Pancreas (tissue), 10 donors: ENCODE measurements around the gene RNU2-1. TPM values are rescaled to one million over a fixed set of nuclear protein-coding genes. Genes with fewer than 3 reads are reported as not detected.
"Not testable (repeated sequence)": the region's sequence is repeated elsewhere in the genome, so short reads cannot be mapped to it uniquely, and the experiment has no call there.

Source experiments
- ATAC-seq, 4 donors: fragments of 200-7000 bp; cut with Tn5 transposase; one replicate each; pipeline versions ENCODE4 v1.8.0 to v1.9.1; 2020; ENCODE audit warnings: mild to moderate bottlenecking in 4 of 4, moderate library complexity in 4 of 4
- DNase-seq, 6 donors: peaks; one replicate each; pipeline ENCODE4 v3.0.0-alpha.2; 2020
- FAIRE-seq: peaks from 2 replicates; lab custom pipeline; 2012; peaks lifted over from hg19 to GRCh38; lab: Jason Lieb, UNC
- H3K27ac ChIP-seq, 4 donors: fragments of 200-600 bp; sonication (generic); 1 replicate in 3 of 4; 2 replicates in 1 of 4; pipeline versions ENCODE4 v1.5.0 to v1.8.0; 2020
- H3K27me3 ChIP-seq, 4 donors: fragments of 200-600 bp; one replicate each; pipeline ENCODE4 v1.8.0; 2021
- H3K36me3 ChIP-seq, 3 donors: fragments of 200-600 bp; sonication (generic) in 1 of 3; one replicate each; pipeline versions ENCODE4 v1.5.0 to v1.8.0; 2020 to 2021
- H3K4me1 ChIP-seq, 3 donors: fragments of 200-600 bp; one replicate each; pipeline ENCODE4 v1.8.0; 2021
- H3K4me3 ChIP-seq, 4 donors: fragments of 200-600 bp; sonication (generic) in 2 of 4; one replicate each; pipeline versions ENCODE4 v1.5.0 to v1.8.0; 2020 to 2021
- H3K9me3 ChIP-seq, 4 donors: fragments of 200-600 bp; one replicate each; pipeline ENCODE4 v1.8.0; 2021
- WGBS, 2 donors: extraction: QIAGEN DNeasy Blood & Tissue Kit; methylation state at CpG; one replicate each; pipeline ENCODE4 v1.1.7; 2013; 5-methylcytosine and 5-hydroxymethylcytosine counted together
- intact Hi-C, 3 donors: fragments of 100-400 bp; cut with DNase I; formaldehyde crosslinking; loops; one replicate each; pipeline versions ENCODE4 v1.11.1 to v1.14.2; 2022
- polyA plus RNA-seq, 2 donors: library from polyadenylated mRNA; stranded (reverse); fragments of 200-250 nt; gene quantifications; one replicate each; pipeline ENCODE4 v1.2.3, GENCODE V29; 2013
- total RNA-seq, 6 donors: library from RNA; stranded (reverse); fragmentation: NEBNext Ultra II Directional in 4 of 6; extraction: Animal tissue kit (Norgen Biotek cat#: 25700) in 4 of 6; gene quantifications; one replicate each; pipeline versions ENCODE4 v1.2.1 to v1.2.4, GENCODE V29; 2021 to 2023
- TF ChIP-seq, protein P1 (sequence below), 4 donors: fragments of 200-600 bp; sonication (generic) in 3 of 4; IDR thresholded peaks; one replicate each; pipeline versions ENCODE4 v1.5.0 to v1.8.0; 2021; ENCODE audit warnings: antibody characterized with exemption in 4 of 4
- donor health status: healthy with polysubstance abuse.
- donor health status: DM: no; HTN: no; CAD: no; lungs with moderate emphysema.
- donor health status: DM: no; HTN: no; CAD: no.
- donor health status: control.
- donor health status: control.
- donor health status: Bipolar disorder and iron deficiency.
- donor health status: DM: yes; HTN: yes; CAD: no.
- donor health status: DM: no; HTN: no; CAD: no.
- donor health status: DM: no; HTN: no; CAD: no.
- donor health status: DM: yes; HTN: yes; CAD: no.

RNU2-1 gene
- total and polyA plus RNA-seq, 8 donors, result 653 to 5,015 (median 2,487) TPM; not detected in 2

- peak in 1 of 4 donors; percentile 25 for ATAC-seq
- intact Hi-C loops, FAIRE-seq: not testable (repeated sequence)
Observed at GRCh38 chr17:43228020-43228782, 5.6 kb downstream of the RNU2-1 start, which contains the start of gene CCDC200. Gene CCDC200, minus strand, starts transcription at chr17:43228623. Its CDS starts 69 bp downstream, at chr17:43228554.

DNA sequence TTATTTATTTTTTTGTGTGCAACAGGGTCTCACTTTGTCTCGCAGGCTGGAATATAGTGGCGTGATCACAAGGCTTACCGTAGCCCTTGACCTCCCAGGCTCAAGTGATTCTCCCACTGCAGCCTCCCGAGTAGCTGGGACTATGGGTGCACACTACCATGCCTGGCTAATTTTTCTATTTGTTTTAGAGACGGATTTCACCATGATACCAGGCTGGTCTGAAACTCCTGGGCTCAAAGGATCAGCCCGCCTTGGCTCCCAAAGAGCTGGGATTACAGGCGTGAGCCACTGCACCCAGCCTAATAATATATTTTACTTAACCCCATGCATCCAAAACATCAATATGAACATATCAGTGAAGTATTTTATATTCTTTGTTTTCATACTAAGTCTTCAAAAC, 7.4 kb downstream of the RNU2-1 start:
- DNase-seq, result no peak
- WGBS, 2 donors, result 94 to 96% methylated on average over 7 of the region's 7 CpGs
- FAIRE-seq, result no peak
- Histone ChIP-seq H3K4me3 (no peak overlapping the region), H3K36me3 (no peaks in the 10 kb centered on the region), H3K27me3 (no peaks in the 10 kb centered on the region), H3K27ac (no peak overlapping the region), H3K4me1 (no peaks in the 10 kb centered on the region), H3K9me3 (no peaks in the 10 kb centered on the region)
- intact Hi-C loops, result no loop called here
- TF ChIP-seq, protein P1, sequence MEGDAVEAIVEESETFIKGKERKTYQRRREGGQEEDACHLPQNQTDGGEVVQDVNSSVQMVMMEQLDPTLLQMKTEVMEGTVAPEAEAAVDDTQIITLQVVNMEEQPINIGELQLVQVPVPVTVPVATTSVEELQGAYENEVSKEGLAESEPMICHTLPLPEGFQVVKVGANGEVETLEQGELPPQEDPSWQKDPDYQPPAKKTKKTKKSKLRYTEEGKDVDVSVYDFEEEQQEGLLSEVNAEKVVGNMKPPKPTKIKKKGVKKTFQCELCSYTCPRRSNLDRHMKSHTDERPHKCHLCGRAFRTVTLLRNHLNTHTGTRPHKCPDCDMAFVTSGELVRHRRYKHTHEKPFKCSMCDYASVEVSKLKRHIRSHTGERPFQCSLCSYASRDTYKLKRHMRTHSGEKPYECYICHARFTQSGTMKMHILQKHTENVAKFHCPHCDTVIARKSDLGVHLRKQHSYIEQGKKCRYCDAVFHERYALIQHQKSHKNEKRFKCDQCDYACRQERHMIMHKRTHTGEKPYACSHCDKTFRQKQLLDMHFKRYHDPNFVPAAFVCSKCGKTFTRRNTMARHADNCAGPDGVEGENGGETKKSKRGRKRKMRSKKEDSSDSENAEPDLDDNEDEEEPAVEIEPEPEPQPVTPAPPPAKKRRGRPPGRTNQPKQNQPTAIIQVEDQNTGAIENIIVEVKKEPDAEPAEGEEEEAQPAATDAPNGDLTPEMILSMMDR (IDR thresholded peaks at IDR 0.05), result no peak
- no peak for ATAC-seq

More at GRCh38 chr17:43228020-43228782, 5.6 kb downstream of the RNU2-1 start, which contains the start of gene CCDC200:
- H3K4me3 ChIP-seq, H3K27ac ChIP-seq, H3K4me1 ChIP-seq, DNase-seq, H3K27me3 ChIP-seq, H3K36me3 ChIP-seq, H3K9me3 ChIP-seq: not testable (repeated sequence)
- WGBS, 2 donors, result no CpG with 5 or more reads among the region's 7 CpGs

DNA sequence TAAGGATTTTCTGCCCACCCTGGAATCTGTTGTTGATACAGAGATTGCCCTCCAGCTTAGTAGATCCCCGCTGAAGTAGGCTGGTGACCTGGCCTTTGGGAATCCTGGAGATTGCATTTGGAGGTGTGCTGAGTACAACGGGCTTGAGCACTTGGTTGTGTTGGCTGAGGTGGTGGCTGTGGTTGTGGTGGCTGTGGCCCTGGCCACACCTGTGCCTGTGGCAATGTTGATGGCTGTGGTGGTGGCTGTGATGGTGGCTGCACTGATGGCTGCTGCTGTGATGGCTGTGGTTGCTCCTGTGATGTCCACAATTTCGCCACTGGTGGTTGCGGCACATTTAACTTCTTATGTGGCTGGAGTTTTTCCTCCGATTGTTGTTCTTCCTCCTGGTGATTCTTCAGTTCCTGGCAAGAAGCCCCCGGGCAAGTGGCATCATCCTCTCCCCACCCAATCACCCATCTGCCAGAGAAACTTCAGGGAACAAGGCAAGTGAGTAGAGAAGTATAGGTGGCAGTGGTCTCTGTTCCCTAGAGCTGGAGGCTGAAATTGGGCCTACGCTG, 9.6 kb downstream of the RNU2-1 start:
- WGBS, 2 donors, result 89 to 94% methylated on average over 7 of the region's 7 CpGs
- DNase-seq, result peak in 1 of 6 donors; percentile 2
- no peak for FAIRE-seq
- H3K36me3 ChIP-seq, result no peaks in the 10 kb centered on the region
- intact Hi-C loops, result loop anchor here in 1 of 3 donors (5.0 kb wide), 1 partner anchor 93 kb away; no protein-coding TSS in a partner anchor
- TF ChIP-seq, protein P1 (IDR thresholded peaks at IDR 0.05), result no peak
- no peak overlapping the region for H3K4me3 ChIP-seq
- no peaks in the 10 kb centered on the region for H3K9me3 ChIP-seq
- no peak for ATAC-seq
- H3K4me1 ChIP-seq, result no peaks in the 10 kb centered on the region
- H3K27ac ChIP-seq, result no peak overlapping the region
- no peaks in the 10 kb centered on the region for H3K27me3 ChIP-seq

DNA sequence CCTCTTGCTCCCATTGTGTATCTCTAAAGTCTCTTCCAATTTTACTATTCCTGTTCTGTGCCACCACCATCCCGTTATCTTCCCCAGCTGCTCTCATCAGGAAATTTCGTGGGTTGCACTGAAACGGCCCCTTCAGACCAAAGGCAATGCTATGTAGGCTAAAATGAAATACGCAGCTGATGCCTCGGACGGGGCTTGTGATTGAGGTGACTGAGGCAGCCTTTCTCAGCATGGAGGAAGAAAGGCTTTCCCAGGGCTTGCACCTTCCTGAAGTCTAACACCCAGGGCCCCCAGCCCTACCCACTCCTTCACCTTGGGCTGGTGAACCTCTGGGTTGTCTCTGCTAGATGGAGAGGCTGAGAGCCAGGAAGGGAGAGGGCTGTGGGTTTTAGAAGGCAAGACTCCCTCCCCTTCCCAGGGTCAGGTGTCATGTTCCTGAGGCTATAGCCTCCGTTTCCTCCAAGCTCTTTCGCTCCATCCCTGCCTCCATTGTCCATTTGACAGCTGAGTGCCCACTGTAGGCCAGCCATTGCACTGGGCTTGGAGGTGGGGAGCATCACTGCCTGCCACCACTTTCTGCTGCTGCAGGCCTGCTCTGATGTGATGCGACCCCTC, 13.2 kb downstream of the RNU2-1 start:
- intact Hi-C loops, result loop anchor here in 1 of 3 donors (5.0 kb wide), 1 partner anchor 97 kb away; no protein-coding TSS in a partner anchor
- no peak for ATAC-seq
- H3K36me3 ChIP-seq, result no peaks in the 10 kb centered on the region

More for the DNA sequence above, 13.2 kb downstream of the RNU2-1 start:
- Histone ChIP-seq H3K27ac (no peak overlapping the region), H3K4me1 (peaks cover 6 to 11% (median 11%) of the 10 kb centered on the region in 3 donors), H3K4me3 (no peak overlapping the region), H3K9me3 (no peaks in the 10 kb centered on the region), H3K27me3 (no peaks in the 10 kb centered on the region)
- TF ChIP-seq, protein P1 (IDR thresholded peaks at IDR 0.05), result no peak
- FAIRE-seq (no peak), DNase-seq (peak in 1 of 6 donors; percentile 3)
- WGBS, 2 donors, result 89 to 91% methylated on average over 9 of the region's 9 CpGs
